PC-3 (cell line): ENCODE data around the gene DSG4. TPM values are rescaled to one million over a fixed set of nuclear protein-coding genes. Genes with fewer than 3 reads are reported as not detected.

Source experiments
- ATAC-seq: fragments of 200-7000 bp; cut with Tn5 transposase; 2 replicates; pipeline ENCODE4 v1.9.1; 2020; ENCODE audit warnings: mild to moderate bottlenecking, moderate library complexity
- BruUV-seq: library from RNA; stranded (reverse); fragments of 400-500 nt; replicated peaks from 2 replicates; lab custom pipeline; 2021; lab: Mats Ljungman, UMichigan
- CTCF ChIA-PET: fragments of 300-600 bp; sonication (Branson Sonifier 250); formaldehyde crosslinking; loops from one replicate; lab custom pipeline; 2022; ENCODE audit warnings: antibody characterized with exemption; lab: Charles Lee
- POLR2A ChIA-PET: fragments of 300-600 bp; sonication (Branson Sonifier 250); formaldehyde crosslinking; loops from one replicate; lab custom pipeline; 2022; ENCODE audit warnings: antibody characterized with exemption; ENCODE audit not compliant: unreplicated experiment; lab: Charles Lee
- DNase-seq: peaks from one replicate; pipeline ENCODE4 v3.0.0-alpha.2; 2015
- H2AFZ ChIP-seq: fragments of 300-600 bp; sonication (generic); 2 replicates; pipeline ENCODE4 v1.6.0; 2016; ENCODE audit warnings: antibody characterized with exemption, low read length
- H3F3A ChIP-seq: fragments of 300-600 bp; sonication (generic); one replicate; pipeline ENCODE4 v1.6.0; 2017; ENCODE audit warnings: antibody characterized with exemption, low read length, control low read depth, mild to moderate bottlenecking; ENCODE audit not compliant: unreplicated experiment
- H3K27ac ChIP-seq: fragments of 300-600 bp; sonication (generic); 2 replicates; pipeline ENCODE4 v1.5.1; 2016; ENCODE audit warnings: mild to moderate bottlenecking, low read length
- H3K27me3 ChIP-seq: fragments of 300-600 bp; sonication (generic); 2 replicates; pipeline ENCODE4 v1.6.1; 2016; ENCODE audit warnings: low read length, mixed read lengths
- H3K36me3 ChIP-seq: fragments of 300-600 bp; sonication (generic); 2 replicates; pipeline ENCODE4 v1.6.1; 2016; ENCODE audit warnings: low read depth, mixed run types, low read length, mixed read lengths
- H3K4me1 ChIP-seq: fragments of 300-600 bp; sonication (generic); 2 replicates; pipeline ENCODE4 v1.5.1; 2016; ENCODE audit warnings: low read length; ENCODE audit not compliant: insufficient read depth
- H3K4me2 ChIP-seq: fragments of 300-600 bp; sonication (generic); 2 replicates; pipeline ENCODE4 v1.6.0; 2016; ENCODE audit warnings: low read length
- H3K4me3 ChIP-seq: fragments of 300-600 bp; sonication (generic); 2 replicates; pipeline ENCODE4 v1.5.1; 2016; ENCODE audit warnings: mild to moderate bottlenecking, low read length, mixed read lengths
- H3K79me2 ChIP-seq: fragments of 300-600 bp; sonication (generic); 2 replicates; pipeline ENCODE4 v1.6.1; 2017; ENCODE audit warnings: low read length, mixed read lengths
- H3K9ac ChIP-seq: fragments of 300-600 bp; sonication (generic); 2 replicates; pipeline ENCODE4 v1.6.0; 2016; ENCODE audit warnings: mild to moderate bottlenecking, low read length
- H3K9me2 ChIP-seq: fragments of 300-600 bp; sonication (generic); replicated peaks from 2 replicates; pipeline ENCODE4 v1.6.1; 2016; ENCODE audit warnings: mixed run types, low read length, mixed read lengths
- H3K9me3 ChIP-seq: fragments of 300-600 bp; sonication (generic); 2 replicates; pipeline ENCODE4 v1.6.1; 2016; ENCODE audit warnings: low read length, mixed read lengths
- H4K20me1 ChIP-seq: fragments of 300-600 bp; sonication (generic); 2 replicates; pipeline ENCODE4 v1.6.1; 2016; ENCODE audit warnings: low read length, mixed read lengths
- EZH2 ChIP-seq: fragments of 300-600 bp; sonication (generic); IDR thresholded peaks from one replicate; pipeline ENCODE4 v1.6.1; 2017; ENCODE audit warnings: antibody characterized with exemption, mild to moderate bottlenecking, low read length; ENCODE audit not compliant: unreplicated experiment
- EZH2phosphoT487 ChIP-seq: fragments of 300-600 bp; sonication (generic); IDR thresholded peaks from 2 replicates; pipeline ENCODE4 v1.6.1; 2018; ENCODE audit warnings: mild to moderate bottlenecking, antibody characterized with exemption, low read length, borderline replicate concordance
- intact Hi-C: fragments of 100-400 bp; cut with micrococcal nuclease; formaldehyde crosslinking; loops from 2 replicates; pipeline ENCODE4 v1.9.0; 2023
- total RNA-seq: library from RNA; depleted of rRNA; stranded (reverse); fragments of >200 nt; gene quantifications from 2 replicates; pipeline ENCODE4 v1.2.3, GENCODE V29; 2014
- TF ChIP-seq, protein P1 (sequence below): fragments of 300-600 bp; sonication (generic); conservative IDR thresholded peaks from 2 replicates; pipeline ENCODE4 v1.5.1; 2017; ENCODE audit warnings: antibody characterized with exemption, low read depth, mild to moderate bottlenecking, low read length

The DSG4 gene
- total RNA-seq, 1 experiment from 2014 or later, result 0.04 TPM

DNA sequence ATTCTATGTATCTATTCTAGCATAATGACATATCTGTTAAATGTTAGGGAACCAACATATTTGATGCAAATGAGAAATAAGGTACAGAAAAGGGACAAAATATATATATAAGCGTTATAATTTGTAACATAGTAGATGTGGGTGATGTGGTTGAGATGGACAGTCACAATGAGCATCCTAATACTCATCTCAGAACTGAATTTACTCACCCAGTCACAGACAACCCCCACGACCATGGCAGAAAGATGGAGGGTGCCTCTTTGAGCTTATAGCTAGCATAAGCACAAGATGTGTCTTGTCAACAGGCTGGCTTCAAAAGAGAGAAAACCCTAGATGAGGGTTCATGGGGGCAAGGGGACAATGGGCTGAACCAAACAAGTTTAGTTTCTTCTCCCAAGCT is 61.8 kb downstream of the DSG4 start:
- intact Hi-C loops, result no loop called here
- H3K9me2 ChIP-seq, result no peaks in the 10 kb centered on the region
- ChIA-PET CTCF (no interaction called here), POLR2A (no interaction called here)
- no peaks in the 10 kb centered on the region for H3K27me3 ChIP-seq
- TF ChIP-seq, protein P1, sequence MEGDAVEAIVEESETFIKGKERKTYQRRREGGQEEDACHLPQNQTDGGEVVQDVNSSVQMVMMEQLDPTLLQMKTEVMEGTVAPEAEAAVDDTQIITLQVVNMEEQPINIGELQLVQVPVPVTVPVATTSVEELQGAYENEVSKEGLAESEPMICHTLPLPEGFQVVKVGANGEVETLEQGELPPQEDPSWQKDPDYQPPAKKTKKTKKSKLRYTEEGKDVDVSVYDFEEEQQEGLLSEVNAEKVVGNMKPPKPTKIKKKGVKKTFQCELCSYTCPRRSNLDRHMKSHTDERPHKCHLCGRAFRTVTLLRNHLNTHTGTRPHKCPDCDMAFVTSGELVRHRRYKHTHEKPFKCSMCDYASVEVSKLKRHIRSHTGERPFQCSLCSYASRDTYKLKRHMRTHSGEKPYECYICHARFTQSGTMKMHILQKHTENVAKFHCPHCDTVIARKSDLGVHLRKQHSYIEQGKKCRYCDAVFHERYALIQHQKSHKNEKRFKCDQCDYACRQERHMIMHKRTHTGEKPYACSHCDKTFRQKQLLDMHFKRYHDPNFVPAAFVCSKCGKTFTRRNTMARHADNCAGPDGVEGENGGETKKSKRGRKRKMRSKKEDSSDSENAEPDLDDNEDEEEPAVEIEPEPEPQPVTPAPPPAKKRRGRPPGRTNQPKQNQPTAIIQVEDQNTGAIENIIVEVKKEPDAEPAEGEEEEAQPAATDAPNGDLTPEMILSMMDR, result no peak
- TF ChIP-seq EZH2phosphoT487 (no peak), EZH2 (no peak)
- DNase-seq (no peak), ATAC-seq (no peak)
- no peak overlapping the region for H2AFZ ChIP-seq
- H4K20me1 ChIP-seq, result no peaks in the 10 kb centered on the region
- no peak overlapping the region for H3K9ac ChIP-seq
- H3K4me3 ChIP-seq, result no peak overlapping the region
- BruUV-seq, result no TSS peak
- no peaks in the 10 kb centered on the region for H3K36me3 ChIP-seq
- H3K4me2 ChIP-seq, result no peak overlapping the region
- H3K9me3 ChIP-seq, result no peaks in the 10 kb centered on the region
- no peaks in the 10 kb centered on the region for H3K79me2 ChIP-seq
- no peak overlapping the region for H3K27ac ChIP-seq
- H3F3A ChIP-seq, result no peaks in the 10 kb centered on the region
- no peaks in the 10 kb centered on the region for H3K4me1 ChIP-seq

GRCh38 chr18:31439807-31440325 is 63.3 kb downstream of the DSG4 start:
- Histone ChIP-seq H2AFZ (no peak overlapping the region), H3K36me3 (no peaks in the 10 kb centered on the region), H3K9ac (no peak overlapping the region), H3K9me3 (no peaks in the 10 kb centered on the region), H3K4me2 (no peak overlapping the region), H3K4me1 (no peaks in the 10 kb centered on the region), H3F3A (no peaks in the 10 kb centered on the region), H3K4me3 (no peak overlapping the region), H3K79me2 (no peaks in the 10 kb centered on the region), H3K27me3 (no peaks in the 10 kb centered on the region), H4K20me1 (no peaks in the 10 kb centered on the region), H3K9me2 (no peaks in the 10 kb centered on the region), H3K27ac (no peak overlapping the region)
- no peak for DNase-seq
- ChIA-PET POLR2A (no interaction called here), CTCF (no interaction called here)
- TF ChIP-seq, protein P1, result no peak
- TF ChIP-seq EZH2 (no peak), EZH2phosphoT487 (no peak)
- intact Hi-C loops, result no loop called here
- no TSS peak for BruUV-seq
- no peak for ATAC-seq

DNA sequence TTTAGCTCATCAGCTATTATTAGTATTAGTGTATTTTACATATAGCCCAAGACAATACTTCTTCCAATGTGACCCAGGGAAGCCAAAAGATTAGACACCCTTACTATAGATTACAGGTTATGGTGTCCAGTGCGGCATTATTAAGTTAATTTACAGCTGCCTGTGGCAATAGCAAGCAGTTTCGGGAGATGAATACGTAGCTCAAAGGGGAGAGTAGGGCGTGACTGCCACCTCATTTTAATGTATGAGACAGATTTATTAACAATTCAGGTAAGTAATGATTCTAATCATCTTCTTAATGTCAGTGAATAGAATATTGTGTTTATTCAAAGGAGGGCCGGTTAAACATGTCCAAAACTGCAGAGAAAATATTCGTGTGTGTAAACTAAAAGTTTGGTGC is 64.2 kb downstream of the DSG4 start:
- no peak overlapping the region for H3K4me3 ChIP-seq
- no peak overlapping the region for H3K27ac ChIP-seq

More for the DNA sequence above, 64.2 kb downstream of the DSG4 start:
- Histone ChIP-seq H3K4me2 (no peak overlapping the region), H4K20me1 (no peaks in the 10 kb centered on the region), H3F3A (no peaks in the 10 kb centered on the region), H3K9ac (no peak overlapping the region), H2AFZ (no peak overlapping the region), H3K36me3 (no peaks in the 10 kb centered on the region), H3K79me2 (no peaks in the 10 kb centered on the region), H3K27me3 (no peaks in the 10 kb centered on the region), H3K9me3 (no peaks in the 10 kb centered on the region), H3K9me2 (no peaks in the 10 kb centered on the region), H3K4me1 (no peaks in the 10 kb centered on the region)
- intact Hi-C loops, result no loop called here
- no peak for ATAC-seq
- CTCF ChIA-PET, result no interaction called here
- DNase-seq, result no peak
- no TSS peak for BruUV-seq
- POLR2A ChIA-PET, result no interaction called here
- TF ChIP-seq EZH2 (no peak), EZH2phosphoT487 (no peak)
- TF ChIP-seq, protein P1, result no peak
